Measurements from ENCODE around the gene PLEKHS1. TPM values are rescaled to one million over a fixed set of nuclear protein-coding genes. Genes with fewer than 3 reads are reported as not detected.

PLEKHS1 gene
- polyA plus RNA-seq (2013, experiment 1 of 2): 0.01 TPM
- not detected for polyA plus RNA-seq (2013, experiment 2 of 2)

DNA sequence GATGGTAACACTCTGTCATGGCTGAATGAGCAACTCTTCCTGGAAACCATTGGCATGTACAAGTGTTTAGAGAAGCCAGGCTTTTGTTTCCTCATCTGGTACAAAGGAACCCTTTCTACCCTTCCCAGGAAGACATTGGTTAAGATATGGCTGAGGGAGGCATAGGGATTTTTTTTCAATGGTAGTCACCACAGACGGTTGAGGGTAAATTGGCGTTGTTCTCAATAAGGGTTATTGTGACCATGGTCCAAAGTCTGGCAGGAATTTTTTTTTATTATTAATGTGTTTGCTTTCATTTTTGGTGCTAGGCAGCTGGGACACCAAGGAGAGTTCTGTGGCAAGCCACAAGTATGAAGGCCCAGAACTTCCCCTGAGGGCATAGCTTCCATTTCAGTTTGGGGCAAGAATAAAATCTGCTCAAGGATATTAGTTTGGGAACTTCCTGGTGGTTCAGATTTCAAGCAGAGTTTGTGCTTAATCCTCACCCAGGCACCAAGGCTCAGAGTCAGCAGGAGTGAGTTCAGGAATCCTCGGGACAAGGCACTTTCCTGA, at the start of gene PLEKHS1:
PLEKHS1 (plus strand) TSS at position 502 of the 552 bp plus-strand sequence. CDS start 3,596 bp downstream, outside the sequence.
- H2AFZ ChIP-seq (ENCODE audit: low read length): no peak within 1 kb of the TSS
- H2BK15ac ChIP-seq (ENCODE audit: low read length): no peak within 1 kb of the TSS
- no peak within 1 kb of the TSS for H3K4me2 ChIP-seq (ENCODE audit: insufficient read depth, low read length, poor library complexity, severe bottlenecking)
- H2BK120ac ChIP-seq (ENCODE audit: low read depth, low read length): no peak within 1 kb of the TSS
- H3K23ac ChIP-seq (ENCODE audit: low read depth, low read length, poor library complexity): no peak within 1 kb of the TSS
- no peak within 1 kb of the TSS for H2BK12ac ChIP-seq (ENCODE audit: low read length)
- H3K18ac ChIP-seq (ENCODE audit: low read length): no peak within 1 kb of the TSS
- H3K27me3 ChIP-seq (ENCODE audit: control insufficient read depth in 3 of 3, insufficient read depth in 3 of 3, low read depth in 1 of 3, low read length in 3 of 3): no peaks in the 10 kb centered on the region
- no peak within 1 kb of the TSS for H3K4ac ChIP-seq (ENCODE audit: low read length)
- H3K4me3 ChIP-seq (ENCODE audit: low read length in 2 of 2): no peak within 1 kb of the TSS
- no peak within 1 kb of the TSS for H4K91ac ChIP-seq (ENCODE audit: low read depth, low read length, poor library complexity)
- no peaks in the 10 kb centered on the region for H3K9me3 ChIP-seq (replicated peaks in 1 of 2; ENCODE audit: control insufficient read depth in 2 of 2, insufficient read depth in 1 of 2, low read depth in 1 of 2, low read length in 2 of 2)
- no peak within 1 kb of the TSS for H2BK5ac ChIP-seq (ENCODE audit: low read length)
- no peak within 1 kb of the TSS for H2AK5ac ChIP-seq (ENCODE audit: low read depth, low read length)
- H3K27ac ChIP-seq (replicated peaks; ENCODE audit: low read length): no peak within 1 kb of the TSS
- no peak within 1 kb of the TSS for H3K9ac ChIP-seq (ENCODE audit: low read depth, low read length, poor library complexity)
- no CpG with 5 or more reads among the region's 3 CpGs for WGBS, 2 donors (ENCODE audit: extremely low coverage in 2 of 2, insufficient read length in 2 of 2, insufficient replicate concordance in 1 of 2)
- H3K79me1 ChIP-seq (ENCODE audit: low read depth, low read length): no peaks in the 10 kb centered on the region
- no peak within 1 kb of the TSS for H4K8ac ChIP-seq (ENCODE audit: low read depth, low read length)
- H3K14ac ChIP-seq (ENCODE audit: low read length): no peak within 1 kb of the TSS
- H3K36me3 ChIP-seq (replicated peaks in 1 of 2; ENCODE audit: control insufficient read depth in 2 of 2, insufficient read depth in 2 of 2, low read length in 2 of 2): no peaks in the 10 kb centered on the region
- peaks cover 0 to 3% of the 10 kb centered on the region in 2 donors for H3K4me1 ChIP-seq (ENCODE audit: control insufficient read depth in 2 of 2, insufficient read depth in 1 of 2, low read depth in 1 of 2, low read length in 2 of 2)
- no peak for DNase-seq (ENCODE audit: low spot score)

DNA sequence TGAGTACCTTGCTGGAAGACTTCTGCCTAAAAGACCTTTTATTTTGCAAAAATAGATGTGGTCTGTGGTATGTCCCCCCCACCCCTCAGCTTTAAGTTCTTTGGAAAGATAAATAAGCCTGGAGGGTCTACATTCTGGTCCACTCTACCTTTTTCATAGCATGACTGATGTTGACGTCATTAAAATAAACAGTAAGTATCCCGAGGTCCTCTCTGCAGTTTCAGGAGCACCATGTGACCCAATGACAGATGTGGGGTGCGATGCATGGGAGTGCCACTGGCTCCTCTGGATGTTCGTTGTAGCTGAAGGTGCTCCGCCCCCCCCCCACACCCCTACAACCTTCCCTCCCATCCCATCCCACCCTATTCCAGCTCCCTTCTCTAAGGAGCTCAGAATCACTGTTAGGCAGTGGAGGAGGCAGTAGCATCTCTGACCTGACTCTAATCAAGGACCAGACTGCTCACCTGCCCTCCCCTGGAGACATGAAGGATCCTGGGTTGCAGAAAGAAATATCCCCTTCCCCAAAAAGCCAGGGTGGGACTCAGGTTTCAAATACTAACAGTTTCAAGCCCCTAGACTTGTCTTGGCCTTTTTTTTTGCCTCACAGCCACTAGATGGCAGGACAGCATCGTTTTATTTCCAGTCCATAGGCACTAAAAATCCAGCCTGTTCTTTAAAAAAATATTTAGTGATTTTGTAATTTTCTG, 46.7 kb upstream of the PLEKHS1 start:
- no peaks in the 10 kb centered on the region for H3K79me1 ChIP-seq (ENCODE audit: low read depth, low read length)
- H3K4me3 ChIP-seq (ENCODE audit: low read length in 2 of 2): no peak overlapping the region
- no peak overlapping the region for H3K23ac ChIP-seq (ENCODE audit: low read depth, low read length, poor library complexity)
- H2BK15ac ChIP-seq (ENCODE audit: low read length): no peak overlapping the region
- no peak overlapping the region for H2BK5ac ChIP-seq (ENCODE audit: low read length)
- no peak overlapping the region for H3K4me2 ChIP-seq (ENCODE audit: insufficient read depth, low read length, poor library complexity, severe bottlenecking)
- no peak overlapping the region for H3K9ac ChIP-seq (ENCODE audit: low read depth, low read length, poor library complexity)
- no peak overlapping the region for H3K18ac ChIP-seq (ENCODE audit: low read length)
- no peak overlapping the region for H4K91ac ChIP-seq (ENCODE audit: low read depth, low read length, poor library complexity)
- no peaks in the 10 kb centered on the region for H3K27me3 ChIP-seq (ENCODE audit: control insufficient read depth in 3 of 3, insufficient read depth in 3 of 3, low read depth in 1 of 3, low read length in 3 of 3)
- no peak overlapping the region for H3K27ac ChIP-seq (replicated peaks; ENCODE audit: low read length)
- H3K14ac ChIP-seq (ENCODE audit: low read length): no peak overlapping the region
- WGBS, 2 donors (ENCODE audit: extremely low coverage in 2 of 2, insufficient read length in 2 of 2, insufficient replicate concordance in 1 of 2): no CpG with 5 or more reads among the region's 6 CpGs
- H2AK5ac ChIP-seq (ENCODE audit: low read depth, low read length): no peak overlapping the region
- peaks cover 9 to 10% of the 10 kb centered on the region in 2 donors for H3K4me1 ChIP-seq (ENCODE audit: control insufficient read depth in 2 of 2, insufficient read depth in 1 of 2, low read depth in 1 of 2, low read length in 2 of 2)
- H3K36me3 ChIP-seq (replicated peaks in 1 of 2; ENCODE audit: control insufficient read depth in 2 of 2, insufficient read depth in 2 of 2, low read length in 2 of 2): peaks cover 0 to 8% of the 10 kb centered on the region in 2 donors
- no peak overlapping the region for H2BK12ac ChIP-seq (ENCODE audit: low read length)
- no peaks in the 10 kb centered on the region for H3K9me3 ChIP-seq (replicated peaks in 1 of 2; ENCODE audit: control insufficient read depth in 2 of 2, insufficient read depth in 1 of 2, low read depth in 1 of 2, low read length in 2 of 2)
- H2BK120ac ChIP-seq (ENCODE audit: low read depth, low read length): no peak overlapping the region
- H3K4ac ChIP-seq (ENCODE audit: low read length): no peak overlapping the region
- no peak overlapping the region for H2AFZ ChIP-seq (ENCODE audit: low read length)
- H4K8ac ChIP-seq (ENCODE audit: low read depth, low read length): no peak overlapping the region
- DNase-seq (ENCODE audit: low spot score): peak; percentile 30

DNA sequence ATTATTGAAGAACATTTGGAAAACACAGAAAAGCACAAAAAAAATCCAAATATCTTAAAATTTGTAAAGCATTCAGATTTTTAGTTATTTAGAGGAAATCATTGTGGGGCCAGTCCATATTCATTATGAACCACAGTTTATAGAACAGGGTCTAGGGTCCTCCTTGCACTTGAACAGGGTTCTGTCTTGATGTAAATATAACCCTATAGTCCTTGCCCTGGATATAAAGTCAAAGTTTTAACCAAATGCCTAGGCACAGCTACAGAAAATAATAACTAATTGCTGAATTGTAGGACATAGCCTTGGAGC, 46.2 kb upstream of the PLEKHS1 start:
- Histone ChIP-seq H3K36me3 (replicated peaks in 1 of 2; ENCODE audit: control insufficient read depth in 2 of 2, insufficient read depth in 2 of 2, low read length in 2 of 2) (peaks cover 0 to 7% of the 10 kb centered on the region in 2 donors), H2BK12ac (ENCODE audit: low read length) (no peak overlapping the region), H3K4me1 (ENCODE audit: control insufficient read depth in 2 of 2, insufficient read depth in 1 of 2, low read depth in 1 of 2, low read length in 2 of 2) (peaks cover 9 to 13% of the 10 kb centered on the region in 2 donors), H3K9ac (ENCODE audit: low read depth, low read length, poor library complexity) (no peak overlapping the region), H3K9me3 (replicated peaks in 1 of 2; ENCODE audit: control insufficient read depth in 2 of 2, insufficient read depth in 1 of 2, low read depth in 1 of 2, low read length in 2 of 2) (no peaks in the 10 kb centered on the region), H2AK5ac (ENCODE audit: low read depth, low read length) (no peak overlapping the region), H3K18ac (ENCODE audit: low read length) (no peak overlapping the region), H3K27ac (replicated peaks; ENCODE audit: low read length) (no peak overlapping the region), H3K4ac (ENCODE audit: low read length) (no peak overlapping the region), H2AFZ (ENCODE audit: low read length) (no peak overlapping the region), H2BK5ac (ENCODE audit: low read length) (no peak overlapping the region), H4K91ac (ENCODE audit: low read depth, low read length, poor library complexity) (no peak overlapping the region), H3K4me2 (ENCODE audit: insufficient read depth, low read length, poor library complexity, severe bottlenecking) (no peak overlapping the region), H3K27me3 (ENCODE audit: control insufficient read depth in 3 of 3, insufficient read depth in 3 of 3, low read depth in 1 of 3, low read length in 3 of 3) (no peaks in the 10 kb centered on the region), H3K14ac (ENCODE audit: low read length) (no peak overlapping the region), H3K23ac (ENCODE audit: low read depth, low read length, poor library complexity) (no peak overlapping the region), H3K79me1 (ENCODE audit: low read depth, low read length) (no peaks in the 10 kb centered on the region), H2BK120ac (ENCODE audit: low read depth, low read length) (no peak overlapping the region), H4K8ac (ENCODE audit: low read depth, low read length) (no peak overlapping the region), H3K4me3 (ENCODE audit: low read length in 2 of 2) (no peak overlapping the region), H2BK15ac (ENCODE audit: low read length) (no peak overlapping the region)
- DNase-seq (ENCODE audit: low spot score): no peak

DNA sequence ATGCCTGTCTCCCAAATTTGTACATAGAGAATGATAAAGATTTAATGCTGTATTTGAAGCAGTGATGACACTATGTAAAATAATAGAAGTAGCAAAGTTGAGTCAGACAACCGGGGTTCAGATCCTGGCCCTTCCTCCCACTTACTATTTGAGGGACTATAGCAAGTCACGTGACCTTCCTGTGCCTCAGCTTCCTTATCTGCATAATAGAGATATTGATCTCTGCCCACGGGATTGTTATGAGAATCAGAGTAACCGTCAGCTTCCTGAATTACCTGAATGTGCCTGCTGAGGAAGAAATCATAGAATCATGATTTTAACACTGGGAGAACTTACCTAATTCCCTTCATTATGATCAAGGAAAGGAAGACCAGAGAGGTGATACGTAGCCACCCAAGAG, 44.9 kb upstream of the PLEKHS1 start:
- no peak overlapping the region for H3K18ac ChIP-seq (ENCODE audit: low read length)
- no peak overlapping the region for H2AFZ ChIP-seq (ENCODE audit: low read length)
- H3K27ac ChIP-seq (replicated peaks; ENCODE audit: low read length): no peak overlapping the region
- no peak overlapping the region for H4K91ac ChIP-seq (ENCODE audit: low read depth, low read length, poor library complexity)
- H4K8ac ChIP-seq (ENCODE audit: low read depth, low read length): no peak overlapping the region
- no peaks in the 10 kb centered on the region for H3K9me3 ChIP-seq (replicated peaks in 1 of 2; ENCODE audit: control insufficient read depth in 2 of 2, insufficient read depth in 1 of 2, low read depth in 1 of 2, low read length in 2 of 2)
- H3K4me3 ChIP-seq (ENCODE audit: low read length in 2 of 2): no peak overlapping the region
- no CpG with 5 or more reads among the region's 5 CpGs for WGBS, 2 donors (ENCODE audit: extremely low coverage in 2 of 2, insufficient read length in 2 of 2, insufficient replicate concordance in 1 of 2)
- H2BK12ac ChIP-seq (ENCODE audit: low read length): no peak overlapping the region
- no peak overlapping the region for H3K4ac ChIP-seq (ENCODE audit: low read length)
- no peak overlapping the region for H3K9ac ChIP-seq (ENCODE audit: low read depth, low read length, poor library complexity)
- H3K36me3 ChIP-seq (replicated peaks in 1 of 2; ENCODE audit: control insufficient read depth in 2 of 2, insufficient read depth in 2 of 2, low read length in 2 of 2): no peaks in the 10 kb centered on the region
- H2BK15ac ChIP-seq (ENCODE audit: low read length): no peak overlapping the region
- peaks cover 19 to 22% of the 10 kb centered on the region in 2 donors for H3K4me1 ChIP-seq (ENCODE audit: control insufficient read depth in 2 of 2, insufficient read depth in 1 of 2, low read depth in 1 of 2, low read length in 2 of 2)
- H2BK120ac ChIP-seq (ENCODE audit: low read depth, low read length): no peak overlapping the region
- no peak overlapping the region for H2AK5ac ChIP-seq (ENCODE audit: low read depth, low read length)
- H3K23ac ChIP-seq (ENCODE audit: low read depth, low read length, poor library complexity): no peak overlapping the region
- DNase-seq (ENCODE audit: low spot score): no peak
- no peak overlapping the region for H3K4me2 ChIP-seq (ENCODE audit: insufficient read depth, low read length, poor library complexity, severe bottlenecking)
- no peak overlapping the region for H2BK5ac ChIP-seq (ENCODE audit: low read length)
- no peak overlapping the region for H3K14ac ChIP-seq (ENCODE audit: low read length)
- H3K27me3 ChIP-seq (ENCODE audit: control insufficient read depth in 3 of 3, insufficient read depth in 3 of 3, low read depth in 1 of 3, low read length in 3 of 3): no peaks in the 10 kb centered on the region
- H3K79me1 ChIP-seq (ENCODE audit: low read depth, low read length): no peaks in the 10 kb centered on the region
